Neural progenitor cell (in vitro differentiated cells): ENCODE data around the gene PTPRT. TPM values are rescaled to one million over a fixed set of nuclear protein-coding genes. Genes with fewer than 3 reads are reported as not detected.

ENCODE experiments used
- DNase-seq: peaks from one replicate; pipeline ENCODE4 v3.0.0-alpha.2; 2016; ENCODE audit warnings: low spot score
- H2AFZ ChIP-seq: fragments of 200-600 bp; sonication (generic); replicated peaks from 2 replicates; pipeline ENCODE4 v1.6.1; 2016; ENCODE audit warnings: antibody characterized with exemption
- H3F3A ChIP-seq: fragments of 200-600 bp; sonication (generic); 2 replicates; pipeline ENCODE4 v1.6.1; 2016; ENCODE audit warnings: antibody characterized with exemption, low read depth
- H3K27ac ChIP-seq: fragments of 200-600 bp; sonication (generic); 2 replicates; pipeline ENCODE4 v1.5.1; 2016; ENCODE audit warnings: mild to moderate bottlenecking
- H3K27me3 ChIP-seq: fragments of 200-600 bp; sonication (generic); 2 replicates; pipeline ENCODE4 v1.6.1; 2016; ENCODE audit warnings: mild to moderate bottlenecking, moderate library complexity
- H3K36me3 ChIP-seq: fragments of 200-600 bp; sonication (generic); 2 replicates; pipeline ENCODE4 v1.5.1; 2016
- H3K4me1 ChIP-seq: fragments of 200-600 bp; sonication (generic); 2 replicates; pipeline ENCODE4 v1.6.1; 2016; ENCODE audit warnings: mixed run types
- H3K4me2 ChIP-seq: fragments of 200-600 bp; sonication (generic); 2 replicates; pipeline ENCODE4 v1.6.1; 2016
- H3K4me3 ChIP-seq: fragments of 200-600 bp; sonication (generic); 2 replicates; pipeline ENCODE4 v1.5.1; 2016
- H3K79me2 ChIP-seq: fragments of 200-600 bp; sonication (generic); 2 replicates; pipeline ENCODE4 v1.6.1; 2016; ENCODE audit warnings: low read depth
- H3K9ac ChIP-seq: fragments of 200-600 bp; sonication (generic); 2 replicates; pipeline ENCODE4 v1.6.1; 2016
- H3K9me3 ChIP-seq: fragments of 200-600 bp; sonication (generic); 2 replicates; pipeline ENCODE4 v1.5.1; 2016; ENCODE audit warnings: low read depth
- H4K20me1 ChIP-seq: fragments of 200-600 bp; sonication (generic); 2 replicates; pipeline ENCODE4 v1.6.1; 2016; ENCODE audit warnings: low read depth
- H3K27ac Mint-ChIP-seq: 3 replicates; pipeline ENCODE4 v1.8.0; 2021; ENCODE audit warnings: mixed read lengths
- H3K27me3 Mint-ChIP-seq: 2 replicates; pipeline ENCODE4 v1.8.0; 2022; ENCODE audit warnings: low read depth, mild to moderate bottlenecking, inconsistent platforms, moderate library complexity, mixed read lengths; ENCODE audit not compliant: insufficient read depth
- H3K36me3 Mint-ChIP-seq: 3 replicates; pipeline ENCODE4 v1.8.0; 2021; ENCODE audit warnings: mixed read lengths
- H3K4me1 Mint-ChIP-seq: 3 replicates; pipeline ENCODE4 v1.8.0; 2021; ENCODE audit warnings: mixed read lengths
- H3K4me3 Mint-ChIP-seq: 3 replicates; pipeline ENCODE4 v1.8.0; 2021; ENCODE audit warnings: mild to moderate bottlenecking, moderate library complexity, mixed read lengths
- H3K9me3 Mint-ChIP-seq: 3 replicates; pipeline ENCODE4 v1.8.0; 2020; ENCODE audit warnings: mixed read lengths
- EZH2 ChIP-seq: fragments of 200-600 bp; sonication (generic); IDR thresholded peaks from 2 replicates; pipeline ENCODE4 v1.6.1; 2017; ENCODE audit warnings: antibody characterized with exemption, mild to moderate bottlenecking, moderate library complexity
- EZH2phosphoT487 ChIP-seq: fragments of 200-600 bp; sonication (generic); IDR thresholded peaks from 2 replicates; pipeline ENCODE4 v1.6.1; 2017; ENCODE audit warnings: antibody characterized with exemption
- total RNA-seq: library from RNA; depleted of rRNA; stranded (reverse); fragments of >200 nt; gene quantifications from 2 replicates; pipeline ENCODE4 v1.2.3, GENCODE V29; 2015; ENCODE audit warnings: low replicate concordance
- TF ChIP-seq, protein P1 (sequence below): fragments of 200-600 bp; sonication (generic); IDR thresholded peaks from 2 replicates; pipeline ENCODE4 v1.5.1; 2017; ENCODE audit warnings: antibody characterized with exemption, mild to moderate bottlenecking

Gene PTPRT
- total RNA-seq, 1 donor from 2014 or later: 1.1 TPM

- DNase-seq: no peak
- peaks cover 5% of the 10 kb centered on the region for H3K9me3 ChIP-seq
- no peak overlapping the region for H2AFZ ChIP-seq
- no peak overlapping the region for H3K4me2 ChIP-seq
- Mint-ChIP-seq H3K4me3 (no peak overlapping the region), H3K27ac (no peak overlapping the region), H3K9me3 (peaks cover 6% of the 10 kb centered on the region), H3K36me3 (no peaks in the 10 kb centered on the region), H3K4me1 (peaks cover 9% of the 10 kb centered on the region), H3K27me3 (peaks cover 6% of the 10 kb centered on the region)
- no peaks in the 10 kb centered on the region for H3K36me3 ChIP-seq
- H3K4me1 ChIP-seq: peaks cover 12% of the 10 kb centered on the region
- peaks cover 31% of the 10 kb centered on the region for H3K27me3 ChIP-seq
- no peak overlapping the region for H3K4me3 ChIP-seq
- no peak overlapping the region for H3K27ac ChIP-seq
- H3K79me2 ChIP-seq: no peaks in the 10 kb centered on the region
- peaks cover 10% of the 10 kb centered on the region for H3F3A ChIP-seq
- no peak overlapping the region for H3K9ac ChIP-seq
- TF ChIP-seq EZH2 (no peak), EZH2phosphoT487 (no peak)
- TF ChIP-seq, protein P1, sequence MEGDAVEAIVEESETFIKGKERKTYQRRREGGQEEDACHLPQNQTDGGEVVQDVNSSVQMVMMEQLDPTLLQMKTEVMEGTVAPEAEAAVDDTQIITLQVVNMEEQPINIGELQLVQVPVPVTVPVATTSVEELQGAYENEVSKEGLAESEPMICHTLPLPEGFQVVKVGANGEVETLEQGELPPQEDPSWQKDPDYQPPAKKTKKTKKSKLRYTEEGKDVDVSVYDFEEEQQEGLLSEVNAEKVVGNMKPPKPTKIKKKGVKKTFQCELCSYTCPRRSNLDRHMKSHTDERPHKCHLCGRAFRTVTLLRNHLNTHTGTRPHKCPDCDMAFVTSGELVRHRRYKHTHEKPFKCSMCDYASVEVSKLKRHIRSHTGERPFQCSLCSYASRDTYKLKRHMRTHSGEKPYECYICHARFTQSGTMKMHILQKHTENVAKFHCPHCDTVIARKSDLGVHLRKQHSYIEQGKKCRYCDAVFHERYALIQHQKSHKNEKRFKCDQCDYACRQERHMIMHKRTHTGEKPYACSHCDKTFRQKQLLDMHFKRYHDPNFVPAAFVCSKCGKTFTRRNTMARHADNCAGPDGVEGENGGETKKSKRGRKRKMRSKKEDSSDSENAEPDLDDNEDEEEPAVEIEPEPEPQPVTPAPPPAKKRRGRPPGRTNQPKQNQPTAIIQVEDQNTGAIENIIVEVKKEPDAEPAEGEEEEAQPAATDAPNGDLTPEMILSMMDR: no peak
- no peaks in the 10 kb centered on the region for H4K20me1 ChIP-seq
These were observed 907.9 kb downstream of the PTPRT start for GRCh38 chr20:42281801-42282200.

GRCh38 chr20:42276718-42277602 is 912.7 kb downstream of the PTPRT start:
- no peak overlapping the region for H3K4me3 Mint-ChIP-seq
- H3K79me2 ChIP-seq: no peaks in the 10 kb centered on the region
- H4K20me1 ChIP-seq: no peaks in the 10 kb centered on the region
- peaks cover 4% of the 10 kb centered on the region for H3K9me3 Mint-ChIP-seq
- peak overlapping the region; percentile 40 for H3K27ac Mint-ChIP-seq
- no peak overlapping the region for H3K9ac ChIP-seq
- H3K36me3 Mint-ChIP-seq: no peaks in the 10 kb centered on the region
- peaks cover 35% of the 10 kb centered on the region for H3K4me1 Mint-ChIP-seq
- no peak overlapping the region for H2AFZ ChIP-seq
- H3K27ac ChIP-seq: no peak overlapping the region
- no peak overlapping the region for H3K4me3 ChIP-seq
- peak overlapping the region; percentile 35 for H3K4me2 ChIP-seq
- H3K36me3 ChIP-seq: no peaks in the 10 kb centered on the region
- TF ChIP-seq EZH2: no peak
- TF ChIP-seq, protein P1: no peak
- peak; percentile 63 for TF ChIP-seq EZH2phosphoT487
- H3K27me3 ChIP-seq: peaks cover 31% of the 10 kb centered on the region
- peaks cover 34% of the 10 kb centered on the region for H3F3A ChIP-seq
- peaks cover 34% of the 10 kb centered on the region for H3K4me1 ChIP-seq
- H3K27me3 Mint-ChIP-seq: peaks cover 4% of the 10 kb centered on the region
- H3K9me3 ChIP-seq: no peaks in the 10 kb centered on the region
- peak; percentile 55 for DNase-seq

DNA sequence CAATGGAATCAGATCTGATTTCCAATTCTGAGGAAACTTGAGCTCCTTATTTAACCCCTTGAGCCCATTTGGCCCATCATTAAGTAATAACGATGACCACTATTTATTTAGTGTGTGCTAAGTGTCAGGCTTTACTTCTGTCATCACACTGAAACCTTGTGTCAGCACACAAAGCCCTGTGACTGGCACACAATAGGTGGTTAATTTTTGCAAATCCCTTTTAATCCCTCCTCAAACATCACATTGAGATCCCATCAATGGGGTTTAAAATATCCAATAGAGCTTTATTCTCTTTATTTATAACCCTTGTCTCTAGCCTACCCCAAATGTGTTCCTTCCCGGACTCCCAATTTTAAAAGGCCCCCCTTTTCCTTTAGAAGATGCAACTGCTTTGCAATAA is 914.7 kb downstream of the PTPRT start:
- peaks cover 34% of the 10 kb centered on the region for H3F3A ChIP-seq
- H3K27ac ChIP-seq: no peak overlapping the region
- TF ChIP-seq, protein P1: no peak
- TF ChIP-seq EZH2phosphoT487 (peak; percentile 76), EZH2 (no peak)
- H3K9me3 Mint-ChIP-seq: peaks cover 4% of the 10 kb centered on the region
- H3K27me3 ChIP-seq: peaks cover 19% of the 10 kb centered on the region
- peak; percentile 64 for DNase-seq
- H3K9ac ChIP-seq: no peak overlapping the region
- no peak overlapping the region for H3K27ac Mint-ChIP-seq
- peak overlapping the region; percentile 67 for H3K4me2 ChIP-seq
- H3K36me3 ChIP-seq: no peaks in the 10 kb centered on the region
- H3K4me1 ChIP-seq: peaks cover 34% of the 10 kb centered on the region
- no peak overlapping the region for H3K4me3 Mint-ChIP-seq
- H3K9me3 ChIP-seq: no peaks in the 10 kb centered on the region
- H4K20me1 ChIP-seq: no peaks in the 10 kb centered on the region
- H3K79me2 ChIP-seq: no peaks in the 10 kb centered on the region
- no peaks in the 10 kb centered on the region for H3K36me3 Mint-ChIP-seq
- peaks cover 35% of the 10 kb centered on the region for H3K4me1 Mint-ChIP-seq
- no peak overlapping the region for H2AFZ ChIP-seq
- peak overlapping the region; percentile 30 for H3K4me3 ChIP-seq
- peaks cover 2% of the 10 kb centered on the region for H3K27me3 Mint-ChIP-seq
